GM19023 (cell line): Measurements from ENCODE around the gene ELOVL6.

Source experiments
- ATAC-seq: cut with Tn5 transposase; IDR thresholded peaks from one replicate; pipeline ENCODE4 v1.9.1; 2021; ENCODE audit warnings: mild to moderate bottlenecking, moderate library complexity; ENCODE audit not compliant: unreplicated experiment

The ELOVL6 gene

GRCh38 chr4:109998867-109999584, 199.4 kb downstream of the ELOVL6 start:
- peak; percentile 52 for ATAC-seq

- no peak for ATAC-seq
Measured at GRCh38 chr4:109996526-109996925, 201.9 kb downstream of the ELOVL6 start.
